Inferior parietal cortex (tissue), 1 donor: Measurements from ENCODE around the gene CBFA2T3.
"Not testable (repeated sequence)": the region's sequence is repeated elsewhere in the genome, so short reads cannot be mapped to it uniquely, and the experiment has no call there.

Source experiments
- DNase-seq: peaks from one replicate; pipeline ENCODE4 v3.0.0-alpha.2; 2016; ENCODE audit errors: extremely low spot score

Gene CBFA2T3

GRCh38 chr16:88891083-88891482 lies 85.9 kb downstream of the CBFA2T3 start:
- no peak for DNase-seq

- not testable (repeated sequence) for DNase-seq
Measured at GRCh38 chr16:88889702-88890352, 87.2 kb downstream of the CBFA2T3 start.

GRCh38 chr16:88888461-88889387 lies 88.3 kb downstream of the CBFA2T3 start:
- DNase-seq, result no peak

GRCh38 chr16:88888057-88888456 lies 89.0 kb downstream of the CBFA2T3 start:
- no peak for DNase-seq

- DNase-seq, result no peak
Measured at GRCh38 chr16:88886845-88887521, 90.0 kb downstream of the CBFA2T3 start.

- DNase-seq, result no peak
Measured at GRCh38 chr16:88886420-88886844, 90.6 kb downstream of the CBFA2T3 start.

- DNase-seq, result no peak
Measured at GRCh38 chr16:88885693-88886280, 91.2 kb downstream of the CBFA2T3 start.

- no peak for DNase-seq
Measured at GRCh38 chr16:88884569-88885271, 92.3 kb downstream of the CBFA2T3 start.

- DNase-seq, result peak; percentile 3
Measured at GRCh38 chr16:88883946-88884345, 93.1 kb downstream of the CBFA2T3 start.

- peak; percentile 1 for DNase-seq
Measured at GRCh38 chr16:88883117-88883895, 93.7 kb downstream of the CBFA2T3 start.

- no peak for DNase-seq
Measured at GRCh38 chr16:88882358-88883030, 94.5 kb downstream of the CBFA2T3 start.

- no peak for DNase-seq
Measured at GRCh38 chr16:88881675-88882357, 95.2 kb downstream of the CBFA2T3 start.

GRCh38 chr16:88881007-88881615 lies 95.9 kb downstream of the CBFA2T3 start:
- no peak for DNase-seq

- DNase-seq, result no peak
Measured at GRCh38 chr16:88880226-88881006, 96.6 kb downstream of the CBFA2T3 start.

- no peak for DNase-seq
Measured at GRCh38 chr16:88879788-88880055, 97.3 kb downstream of the CBFA2T3 start.

GRCh38 chr16:88878967-88879787 lies 97.8 kb downstream of the CBFA2T3 start:
- DNase-seq, result no peak

- DNase-seq, result no peak
Measured at GRCh38 chr16:88878356-88878755, 98.7 kb downstream of the CBFA2T3 start.
